GM19463 (cell line): Measurements from ENCODE around the gene ANKRD39.
"Not testable (repeated sequence)": the region's sequence is repeated elsewhere in the genome, so short reads cannot be mapped to it uniquely, and the experiment has no call there.

ENCODE experiments used
- ATAC-seq: cut with Tn5 transposase; IDR thresholded peaks from one replicate; pipeline ENCODE4 v1.9.1; 2021; ENCODE audit warnings: mild to moderate bottlenecking, moderate library complexity; ENCODE audit not compliant: unreplicated experiment

Gene ANKRD39

GRCh38 chr2:96857667-96858372 lies at the start of gene ANKRD39:
Gene ANKRD39 (minus strand): TSS chr2:96858016. CDS start chr2:96857987, 29 bp downstream.
- peak; percentile 93 for ATAC-seq

- ATAC-seq = no peak
Observed at GRCh38 chr2:96906729-96907114, 48.9 kb upstream of the ANKRD39 start.

- ATAC-seq = no peak
Observed at GRCh38 chr2:96903815-96904214, 46.0 kb upstream of the ANKRD39 start.

GRCh38 chr2:96903318-96903717 lies 45.5 kb upstream of the ANKRD39 start:
- no peak for ATAC-seq

- no peak for ATAC-seq
Observed at GRCh38 chr2:96900237-96900636, 42.4 kb upstream of the ANKRD39 start.

GRCh38 chr2:96899413-96899741 lies 41.6 kb upstream of the ANKRD39 start:
- ATAC-seq = no peak

- no peak for ATAC-seq
Observed at GRCh38 chr2:96898641-96899412, 41.0 kb upstream of the ANKRD39 start.

GRCh38 chr2:96898135-96898505 lies 40.3 kb upstream of the ANKRD39 start:
- no peak for ATAC-seq

- ATAC-seq = no peak
Observed at GRCh38 chr2:96897491-96898134, 39.8 kb upstream of the ANKRD39 start.

- no peak for ATAC-seq
Observed at GRCh38 chr2:96895746-96896651, 38.2 kb upstream of the ANKRD39 start.

- no peak for ATAC-seq
Observed at GRCh38 chr2:96895032-96895745, 37.4 kb upstream of the ANKRD39 start.

GRCh38 chr2:96894151-96894531 lies 36.3 kb upstream of the ANKRD39 start:
- ATAC-seq = no peak

- no peak for ATAC-seq
Observed at GRCh38 chr2:96893289-96894150, 35.7 kb upstream of the ANKRD39 start.

GRCh38 chr2:96891591-96892333 lies 33.9 kb upstream of the ANKRD39 start:
- no peak for ATAC-seq

GRCh38 chr2:96890726-96891385 lies 33.0 kb upstream of the ANKRD39 start:
- ATAC-seq = no peak

GRCh38 chr2:96890252-96890651 lies 32.4 kb upstream of the ANKRD39 start:
- ATAC-seq = no peak

GRCh38 chr2:96889502-96889901 lies 31.7 kb upstream of the ANKRD39 start:
- ATAC-seq = not testable (repeated sequence)
